ENCODE data around the gene LRRN4. TPM values are rescaled to one million over a fixed set of nuclear protein-coding genes. Genes with fewer than 3 reads are reported as not detected.

The LRRN4 gene
- total RNA-seq: under 0.01 TPM in 1 of 2 replicates, not detected in the other

DNA sequence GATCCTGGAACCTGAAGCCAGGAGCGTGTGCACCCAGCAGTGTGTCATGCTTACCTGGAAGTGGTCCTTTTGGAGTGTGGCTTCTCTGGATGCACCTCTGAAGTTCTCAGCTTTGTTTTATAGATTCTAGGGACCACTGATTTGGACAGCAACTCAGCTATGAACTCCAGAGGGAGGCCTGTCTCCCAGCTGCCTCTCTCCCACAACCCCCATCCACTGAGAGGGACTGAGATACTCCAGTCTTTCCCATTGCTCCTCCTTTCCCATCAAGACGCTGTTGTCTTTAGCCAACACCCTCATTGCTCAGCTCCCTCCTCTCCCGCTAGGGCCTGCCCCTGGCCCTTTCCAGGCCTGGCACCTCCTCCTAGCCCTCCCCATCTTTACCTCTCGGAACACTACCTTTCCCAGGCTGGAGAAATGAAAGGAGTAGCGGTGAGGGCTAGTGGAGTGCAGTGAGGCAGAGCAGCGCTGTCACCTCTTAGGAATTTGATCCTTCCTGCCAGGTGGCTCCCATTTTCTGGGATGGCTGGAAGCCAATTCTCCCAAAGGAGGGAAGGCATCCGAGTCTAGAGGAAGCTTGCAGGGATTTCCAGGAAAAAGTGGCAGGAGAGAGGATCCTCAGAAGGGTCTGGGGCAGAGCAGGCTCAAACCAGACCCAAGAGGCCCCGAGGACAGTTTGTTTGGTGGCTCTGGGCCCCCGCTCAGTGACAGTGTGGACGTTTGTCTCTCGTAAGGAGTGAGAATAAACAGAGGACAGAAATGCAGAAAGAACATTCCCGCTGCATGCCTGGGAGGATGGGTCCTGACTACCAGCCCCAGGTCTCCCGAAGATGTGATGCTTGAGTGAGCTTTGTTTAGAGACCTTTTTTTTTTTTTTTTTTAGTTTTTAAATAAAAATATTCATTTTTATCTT is at the start of gene LRRN4:
LRRN4 (minus strand) TSS at position 285 of the 913 bp plus-strand sequence. CDS start 1,261 bp downstream, outside the sequence.

Small RNA genes within 50 kb of the gene (small RNA-seq; reads per million reads assigned to genes)
- gene RN7SL498P: not detected

Other genes starting within 250 kb of the LRRN4 start
- gene CHGB, start 142.6 kb downstream of the LRRN4 start, total RNA-seq: not detected in 2 replicates
- 8.8 and 10.2 TPM in 2 replicates for gene TRMT6, start 103.5 kb downstream of the LRRN4 start, total RNA-seq
- gene MCM8, start 103.4 kb downstream of the LRRN4 start, total RNA-seq: 18.1 and 20.2 TPM in 2 replicates
- 57.2 and 66.3 TPM in 2 replicates for gene CRLS1, start 47.9 kb downstream of the LRRN4 start, total RNA-seq
- 3.3 and 6.5 TPM in 2 replicates for gene FERMT1, start 69.0 kb upstream of the LRRN4 start, total RNA-seq